Measurements from ENCODE around the gene SLC29A1. TPM values are rescaled to one million over a fixed set of nuclear protein-coding genes. Genes with fewer than 3 reads are reported as not detected.
"Not testable (repeated sequence)": the region's sequence is repeated elsewhere in the genome, so short reads cannot be mapped to it uniquely, and the experiment has no call there.

The SLC29A1 gene
- total and polyA plus RNA-seq, 2 donors (not counting 3 experiments of a cell fraction or from before 2014, with no cell fraction given) = 202 to 539 TPM

DNA sequence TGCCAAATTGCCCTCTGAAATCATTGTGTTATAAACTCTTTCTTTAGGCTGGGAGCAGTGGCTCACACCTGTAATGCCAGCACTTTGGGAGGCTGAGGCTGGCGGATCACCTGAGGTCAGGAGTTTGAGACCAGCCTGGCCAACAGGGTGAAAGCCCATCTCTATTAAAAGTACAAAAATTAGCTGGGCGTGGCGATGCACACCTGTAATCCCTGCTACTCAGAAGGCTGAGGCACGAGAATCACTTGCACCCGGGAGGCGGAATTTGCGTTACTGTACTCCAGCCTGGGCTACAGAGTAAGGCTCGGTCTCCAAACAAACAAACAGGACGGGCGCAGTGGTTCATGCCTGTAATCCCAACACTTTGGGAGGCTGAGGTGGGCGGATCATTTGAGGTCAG, 27.0 kb upstream of the SLC29A1 start:
- H3K27me3 ChIP-seq (ENCODE audit: control insufficient read depth in 2 of 2, insufficient read depth in 2 of 2, low read length in 2 of 2); FAIRE-seq; H3K27ac ChIP-seq (ENCODE audit: insufficient read depth, low read depth, low read length); H3K4me3 ChIP-seq (replicated peaks in 1 of 3; ENCODE audit: insufficient read depth in 1 of 3, low read depth in 1 of 3, low read length in 3 of 3); intact Hi-C loops (cut with micrococcal nuclease); POLR2A ChIA-PET; dilution Hi-C loops (cut with MboI; ENCODE audit: extremely low pct_ligation_motif_present, low sequenced_read_pairs); H3K9me3 ChIP-seq (replicated peaks; ENCODE audit: control insufficient read depth, insufficient read depth, low read length); H2AFZ ChIP-seq (ENCODE audit: low read depth, low read length); H3K9ac ChIP-seq (replicated peaks; ENCODE audit: extremely low read depth, insufficient read depth, low read length); H3K9me1 ChIP-seq (replicated peaks; ENCODE audit: control insufficient read depth, extremely low read depth, insufficient read depth, low read length); H3K79me2 ChIP-seq (ENCODE audit: control insufficient read depth, insufficient read depth, low read length); H3K4me2 ChIP-seq (ENCODE audit: insufficient read depth, low read length); H3K36me3 ChIP-seq (ENCODE audit: control insufficient read depth in 2 of 2, extremely low read depth in 1 of 2, insufficient read depth in 2 of 2, low read length in 2 of 2); H4K20me1 ChIP-seq (replicated peaks; ENCODE audit: control insufficient read depth, extremely low read depth, insufficient read depth, low read length); BruUV-seq (replicated peaks); DNase-seq (ENCODE audit: low read depth, low spot score): not testable (repeated sequence)
- peaks cover 15% of the 10 kb centered on the region for H3K4me1 ChIP-seq (ENCODE audit: control insufficient read depth, extremely low read depth, insufficient read depth, low read length)
- CTCF ChIA-PET = interaction anchor here (1.5 kb wide), 1 partner anchor 10 kb away, joined by 3 read pairs; no protein-coding TSS in a partner anchor

GRCh38 chr6:44198684-44199083, 24.7 kb upstream of the SLC29A1 start:
- no peaks in the 10 kb centered on the region for H3K9me3 ChIP-seq (replicated peaks; ENCODE audit: control insufficient read depth, insufficient read depth, low read length)
- dilution Hi-C loops (cut with MboI; ENCODE audit: extremely low pct_ligation_motif_present, low sequenced_read_pairs) (no loop called here), intact Hi-C loops (cut with micrococcal nuclease) (no loop called here)
- FAIRE-seq = no peak
- H4K20me1 ChIP-seq (replicated peaks; ENCODE audit: control insufficient read depth, extremely low read depth, insufficient read depth, low read length) = no peaks in the 10 kb centered on the region
- no peak overlapping the region for H2AFZ ChIP-seq (ENCODE audit: low read depth, low read length)
- H3K9me1 ChIP-seq (replicated peaks; ENCODE audit: control insufficient read depth, extremely low read depth, insufficient read depth, low read length) = no peaks in the 10 kb centered on the region
- no peak overlapping the region for H3K9ac ChIP-seq (replicated peaks; ENCODE audit: extremely low read depth, insufficient read depth, low read length)
- no peak overlapping the region for H3K4me3 ChIP-seq (replicated peaks in 1 of 3; ENCODE audit: insufficient read depth in 1 of 3, low read depth in 1 of 3, low read length in 3 of 3)
- no peaks in the 10 kb centered on the region for H3K27me3 ChIP-seq (ENCODE audit: control insufficient read depth in 2 of 2, insufficient read depth in 2 of 2, low read length in 2 of 2)
- ChIA-PET CTCF (no interaction called here), POLR2A (no interaction called here)
- TF ChIP-seq FOS (IDR thresholded peaks at IDR 0.05; ENCODE audit: borderline replicate concordance, insufficient read depth, low read length) (no peak), MYC (IDR thresholded peaks at IDR 0.05; ENCODE audit: low read depth, low read length) (no peak)
- TF ChIP-seq, protein P1, sequence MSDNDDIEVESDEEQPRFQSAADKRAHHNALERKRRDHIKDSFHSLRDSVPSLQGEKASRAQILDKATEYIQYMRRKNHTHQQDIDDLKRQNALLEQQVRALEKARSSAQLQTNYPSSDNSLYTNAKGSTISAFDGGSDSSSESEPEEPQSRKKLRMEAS (IDR thresholded peaks at IDR 0.05; ENCODE audit: insufficient read depth, insufficient read length) = no peak
- H3K36me3 ChIP-seq (ENCODE audit: control insufficient read depth in 2 of 2, extremely low read depth in 1 of 2, insufficient read depth in 2 of 2, low read length in 2 of 2) = no peaks in the 10 kb centered on the region
- H3K4me2 ChIP-seq (ENCODE audit: insufficient read depth, low read length) = no peak overlapping the region
- BruUV-seq (replicated peaks) = no TSS peak
- no peak for DNase-seq (ENCODE audit: low read depth, low spot score)
- no peak overlapping the region for H3K27ac ChIP-seq (ENCODE audit: insufficient read depth, low read depth, low read length)
- no peaks in the 10 kb centered on the region for H3K79me2 ChIP-seq (ENCODE audit: control insufficient read depth, insufficient read depth, low read length)
- H3K4me1 ChIP-seq (ENCODE audit: control insufficient read depth, extremely low read depth, insufficient read depth, low read length) = peaks cover 14% of the 10 kb centered on the region
